Stimulated activated CD8-positive, alpha-beta memory T cell treated with anti-CD3 and anti-CD28 coated beads, Interleukin-4, amount 100 ng/mL, for 48 hours (primary cell): ENCODE measurements around the gene NMRK2.
A peak's percentile ranks its signal among the peaks of the same experiment; 100 is the strongest.
"Not testable (repeated sequence)": the region's sequence is repeated elsewhere in the genome, so short reads cannot be mapped to it uniquely, and the experiment has no call there.

ENCODE experiments used
- DNase-seq: peaks from one replicate; pipeline ENCODE4 v3.0.0-alpha.2; 2020

NMRK2 gene

GRCh38 chr19:3932931-3933810 is at the start of gene NMRK2:
Gene NMRK2, plus strand, starts transcription at chr19:3933069. Its CDS starts 603 bp downstream, at chr19:3933672.
- DNase-seq = peak; percentile 27

GRCh38 chr19:3890591-3890990 is 42.3 kb upstream of the NMRK2 start:
- no peak for DNase-seq

- no peak for DNase-seq
These were observed 39.2 kb upstream of the NMRK2 start for GRCh38 chr19:3893509-3894179.

- DNase-seq = not testable (repeated sequence)
These were observed 37.9 kb upstream of the NMRK2 start for GRCh38 chr19:3894959-3895358.

GRCh38 chr19:3895788-3896187 is 37.1 kb upstream of the NMRK2 start:
- no peak for DNase-seq

GRCh38 chr19:3897936-3898335 is 34.9 kb upstream of the NMRK2 start:
- DNase-seq = no peak

GRCh38 chr19:3898426-3898825 is 34.4 kb upstream of the NMRK2 start:
- DNase-seq = no peak

- no peak for DNase-seq
These were observed 33.2 kb upstream of the NMRK2 start for GRCh38 chr19:3899531-3900294.

- no peak for DNase-seq
These were observed 30.4 kb upstream of the NMRK2 start for GRCh38 chr19:3902317-3902973.

- no peak for DNase-seq
These were observed 28.6 kb upstream of the NMRK2 start for GRCh38 chr19:3904233-3904632.

- DNase-seq = no peak
These were observed 25.1 kb upstream of the NMRK2 start for GRCh38 chr19:3907626-3908265.

GRCh38 chr19:3908266-3909054 is 24.4 kb upstream of the NMRK2 start:
- no peak for DNase-seq

- no peak for DNase-seq
These were observed 22.8 kb upstream of the NMRK2 start for GRCh38 chr19:3910105-3910504.

- no peak for DNase-seq
These were observed 18.7 kb upstream of the NMRK2 start for GRCh38 chr19:3914199-3914598.

GRCh38 chr19:3916033-3916432 is 16.8 kb upstream of the NMRK2 start:
- DNase-seq = no peak

- no peak for DNase-seq
These were observed 13.1 kb upstream of the NMRK2 start for GRCh38 chr19:3919793-3920192.

GRCh38 chr19:3923096-3923758 is 9.6 kb upstream of the NMRK2 start:
- no peak for DNase-seq

GRCh38 chr19:3923912-3924311 is 9.0 kb upstream of the NMRK2 start:
- no peak for DNase-seq

- no peak for DNase-seq
These were observed 1.8 kb upstream of the NMRK2 start for GRCh38 chr19:3931041-3931440.

GRCh38 chr19:3936506-3937442 is 3.9 kb downstream of the NMRK2 start:
- no peak for DNase-seq
